HepG2 (cell line): ENCODE measurements around the gene NOA1. TPM values are rescaled to one million over a fixed set of nuclear protein-coding genes. Genes with fewer than 3 reads are reported as not detected.

Experiments
- CREB1 ChIP-seq, 2 experiments: fragments of 450-650 bp in 1 of 2; IDR thresholded peaks; 2 replicates each; pipeline ENCODE4 v1.6.1; 2016 to 2017; ENCODE audit warnings: control low read depth in 1 of 2, mild to moderate bottlenecking in 1 of 2, missing compliant biosample characterization in 1 of 2, missing genetic modification characterization in 1 of 2
- ESRRA ChIP-seq: sonication (generic); formaldehyde crosslinking; IDR thresholded peaks from 2 replicates; pipeline ENCODE4 v1.5.1; 2020; ENCODE audit warnings: mild to moderate bottlenecking, low read depth, missing genetic modification reagents
- HDAC2 ChIP-seq: sonication (generic); formaldehyde crosslinking; IDR thresholded peaks from 2 replicates; pipeline ENCODE4 v1.4.0; 2020; ENCODE audit warnings: missing genetic modification reagents
- KLF16 ChIP-seq, 2 experiments: sonication (generic) in 1 of 2; formaldehyde crosslinking in 1 of 2; IDR thresholded peaks; 2 replicates each; pipeline versions ENCODE4 v1.6.1 to v1.8.0; 2016 to 2023; ENCODE audit warnings: missing genetic modification reagents in 2 of 2, missing compliant biosample characterization in 1 of 2
- MEIS1 ChIP-seq: sonication (generic); formaldehyde crosslinking; IDR thresholded peaks from 2 replicates; pipeline ENCODE4 v1.9.0; 2021; ENCODE audit warnings: mild to moderate bottlenecking, missing genetic modification reagents, moderate library complexity, borderline replicate concordance
- PHF21A ChIP-seq: sonication (generic); formaldehyde crosslinking; IDR thresholded peaks from 2 replicates; pipeline ENCODE4 v1.5.0; 2020; ENCODE audit warnings: mild to moderate bottlenecking, missing genetic modification reagents
- SIX1 ChIP-seq: sonication (generic); formaldehyde crosslinking; IDR thresholded peaks from 2 replicates; pipeline ENCODE4 v1.4.0; 2020; ENCODE audit warnings: missing genetic modification reagents, borderline replicate concordance
- TOPORS ChIP-seq: sonication (generic); formaldehyde crosslinking; IDR thresholded peaks from 2 replicates; pipeline ENCODE4 v1.8.0; 2023; ENCODE audit warnings: mild to moderate bottlenecking, missing genetic modification reagents
- ZNF17 ChIP-seq: sonication (generic); formaldehyde crosslinking; IDR thresholded peaks from 2 replicates; pipeline ENCODE4 v1.5.0; 2020; ENCODE audit warnings: mild to moderate bottlenecking, missing genetic modification reagents
- ZNF383 ChIP-seq: sonication (generic); formaldehyde crosslinking; IDR thresholded peaks from 2 replicates; pipeline ENCODE4 v1.4.0; 2020; ENCODE audit warnings: missing genetic modification reagents, mild to moderate bottlenecking, borderline replicate concordance
- ZNF432 ChIP-seq: sonication (generic); formaldehyde crosslinking; IDR thresholded peaks from 2 replicates; pipeline ENCODE4 v1.5.0; 2020; ENCODE audit warnings: missing genetic modification reagents, mild to moderate bottlenecking, borderline replicate concordance
- ZNF615 ChIP-seq: sonication (generic); formaldehyde crosslinking; IDR thresholded peaks from 2 replicates; pipeline ENCODE4 v1.5.0; 2020; ENCODE audit warnings: mild to moderate bottlenecking, missing genetic modification reagents, borderline replicate concordance
- polyA plus RNA-seq, 8 experiments: library from polyadenylated mRNA; depleted of rRNA in 3 of 8; stranded (reverse) in 7 of 8; unstranded in 1 of 8; fragments of >200 nt; fragmentation: Illumina TruSeq in 4 of 8; extraction: Trizol in 4 of 8; gene quantifications; 2 replicates each; pipeline versions ENCODE4 v1.2.1 to v1.2.3, GENCODE V29; 2011 to 2016; ENCODE audit warnings: low read depth in 4 of 8, missing spikeins in 1 of 8, mixed read lengths in 1 of 8; ENCODE audit not compliant: insufficient read depth in 1 of 8
- total RNA-seq, 5 experiments: library from RNA; depleted of rRNA; stranded (reverse); fragments of >200 nt; fragmentation: Illumina TruSeq; extraction: Trizol; gene quantifications; 2 replicates each; pipeline ENCODE4 v1.2.3, GENCODE V29; 2016; ENCODE audit warnings: low read depth in 1 of 5
- TF ChIP-seq, protein P1 (sequence below): sonication (generic); formaldehyde crosslinking; IDR thresholded peaks from 2 replicates; pipeline ENCODE4 v1.4.0; 2020; ENCODE audit warnings: missing genetic modification reagents, borderline replicate concordance
- TF ChIP-seq, protein P2 (sequence below): sonication (generic); formaldehyde crosslinking; IDR thresholded peaks from 2 replicates; pipeline ENCODE4 v1.9.0; 2021; ENCODE audit warnings: missing genetic modification reagents, mild to moderate bottlenecking, borderline replicate concordance
- TF ChIP-seq, protein P3 (sequence below): IDR thresholded peaks from 2 replicates; pipeline ENCODE4 v1.6.1; 2016
- TF ChIP-seq, protein P4 (sequence below): IDR thresholded peaks from 2 replicates; pipeline ENCODE4 v1.6.1; 2012; ENCODE audit warnings: inconsistent platforms
- TF ChIP-seq, protein P5 (sequence below): sonication (generic); formaldehyde crosslinking; IDR thresholded peaks from 2 replicates; pipeline ENCODE4 v1.5.0; 2020; ENCODE audit warnings: missing genetic modification reagents
- TF ChIP-seq, protein P6 (sequence below): sonication (generic); formaldehyde crosslinking; IDR thresholded peaks from 2 replicates; pipeline ENCODE4 v1.5.0; 2020; ENCODE audit warnings: missing genetic modification reagents

The NOA1 gene
- total and polyA plus RNA-seq, 2 of the 13 experiments (the other 11 are each of a cell fraction or from before 2014, with no cell fraction given) = 17.3 to 19.0 TPM

DNA sequence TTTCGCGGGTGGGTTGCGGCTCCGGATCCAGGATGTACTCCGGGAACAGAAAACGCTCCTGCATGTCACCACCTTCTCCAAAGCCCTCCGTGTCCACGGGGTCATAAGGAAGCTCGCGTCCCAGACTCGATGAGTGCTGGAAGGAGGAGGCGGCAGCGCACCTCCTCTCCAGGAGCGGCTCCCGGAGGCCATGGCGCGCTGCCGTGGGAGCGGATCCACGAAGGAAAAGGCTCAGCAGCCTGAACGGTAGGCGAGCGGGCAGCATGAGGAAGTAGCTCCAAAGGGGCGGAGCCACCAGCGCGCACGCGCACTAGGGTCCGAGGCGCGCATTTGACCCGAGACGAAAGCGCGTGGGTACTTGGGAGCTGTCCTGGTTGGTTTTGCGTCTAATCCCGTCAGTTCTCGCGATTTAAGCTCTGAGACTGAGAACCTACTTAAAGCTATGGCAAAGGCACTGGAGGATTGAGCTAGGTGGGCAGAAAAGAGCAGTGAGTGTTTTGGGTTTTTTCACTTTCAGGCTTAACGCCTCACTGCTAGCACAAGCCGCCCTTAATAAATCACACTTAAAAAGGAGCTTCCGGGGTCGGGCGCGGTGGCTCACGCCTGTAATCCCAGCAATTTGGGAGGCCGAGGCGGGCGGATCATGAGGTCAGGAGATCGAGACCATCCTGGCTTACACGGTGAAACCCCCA is at the start of gene NOA1 (continued):
- TF ChIP-seq ZNF432 = no peak
- TF ChIP-seq KLF16 (CRISPR knock-in tag; IDR thresholded peaks at IDR 0.05) = peak in 1 of 2 experiments; percentile 56; a peak in 2 of 4 replicates
- TF ChIP-seq, protein P1, sequence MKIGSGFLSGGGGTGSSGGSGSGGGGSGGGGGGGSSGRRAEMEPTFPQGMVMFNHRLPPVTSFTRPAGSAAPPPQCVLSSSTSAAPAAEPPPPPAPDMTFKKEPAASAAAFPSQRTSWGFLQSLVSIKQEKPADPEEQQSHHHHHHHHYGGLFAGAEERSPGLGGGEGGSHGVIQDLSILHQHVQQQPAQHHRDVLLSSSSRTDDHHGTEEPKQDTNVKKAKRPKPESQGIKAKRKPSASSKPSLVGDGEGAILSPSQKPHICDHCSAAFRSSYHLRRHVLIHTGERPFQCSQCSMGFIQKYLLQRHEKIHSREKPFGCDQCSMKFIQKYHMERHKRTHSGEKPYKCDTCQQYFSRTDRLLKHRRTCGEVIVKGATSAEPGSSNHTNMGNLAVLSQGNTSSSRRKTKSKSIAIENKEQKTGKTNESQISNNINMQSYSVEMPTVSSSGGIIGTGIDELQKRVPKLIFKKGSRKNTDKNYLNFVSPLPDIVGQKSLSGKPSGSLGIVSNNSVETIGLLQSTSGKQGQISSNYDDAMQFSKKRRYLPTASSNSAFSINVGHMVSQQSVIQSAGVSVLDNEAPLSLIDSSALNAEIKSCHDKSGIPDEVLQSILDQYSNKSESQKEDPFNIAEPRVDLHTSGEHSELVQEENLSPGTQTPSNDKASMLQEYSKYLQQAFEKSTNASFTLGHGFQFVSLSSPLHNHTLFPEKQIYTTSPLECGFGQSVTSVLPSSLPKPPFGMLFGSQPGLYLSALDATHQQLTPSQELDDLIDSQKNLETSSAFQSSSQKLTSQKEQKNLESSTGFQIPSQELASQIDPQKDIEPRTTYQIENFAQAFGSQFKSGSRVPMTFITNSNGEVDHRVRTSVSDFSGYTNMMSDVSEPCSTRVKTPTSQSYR = no peak
- no peak for TF ChIP-seq ZNF383 (CRISPR knock-in tag)
- TF ChIP-seq PHF21A (CRISPR knock-in tag) = peak; percentile 79; the same call in 1 of the 2 replicates
- TF ChIP-seq, protein P2, sequence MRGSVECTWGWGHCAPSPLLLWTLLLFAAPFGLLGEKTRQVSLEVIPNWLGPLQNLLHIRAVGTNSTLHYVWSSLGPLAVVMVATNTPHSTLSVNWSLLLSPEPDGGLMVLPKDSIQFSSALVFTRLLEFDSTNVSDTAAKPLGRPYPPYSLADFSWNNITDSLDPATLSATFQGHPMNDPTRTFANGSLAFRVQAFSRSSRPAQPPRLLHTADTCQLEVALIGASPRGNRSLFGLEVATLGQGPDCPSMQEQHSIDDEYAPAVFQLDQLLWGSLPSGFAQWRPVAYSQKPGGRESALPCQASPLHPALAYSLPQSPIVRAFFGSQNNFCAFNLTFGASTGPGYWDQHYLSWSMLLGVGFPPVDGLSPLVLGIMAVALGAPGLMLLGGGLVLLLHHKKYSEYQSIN = no peak
- TF ChIP-seq TOPORS (CRISPR knock-in tag) = peak; percentile 13; the same call in 1 of the 2 replicates
- no peak for TF ChIP-seq HDAC2 (CRISPR knock-in tag)
- TF ChIP-seq, protein P3, sequence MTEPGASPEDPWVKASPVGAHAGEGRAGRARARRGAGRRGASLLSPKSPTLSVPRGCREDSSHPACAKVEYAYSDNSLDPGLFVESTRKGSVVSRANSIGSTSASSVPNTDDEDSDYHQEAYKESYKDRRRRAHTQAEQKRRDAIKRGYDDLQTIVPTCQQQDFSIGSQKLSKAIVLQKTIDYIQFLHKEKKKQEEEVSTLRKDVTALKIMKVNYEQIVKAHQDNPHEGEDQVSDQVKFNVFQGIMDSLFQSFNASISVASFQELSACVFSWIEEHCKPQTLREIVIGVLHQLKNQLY (CRISPR knock-in tag) = no peak
- no peak for TF ChIP-seq ZNF615
- TF ChIP-seq, protein P4, sequence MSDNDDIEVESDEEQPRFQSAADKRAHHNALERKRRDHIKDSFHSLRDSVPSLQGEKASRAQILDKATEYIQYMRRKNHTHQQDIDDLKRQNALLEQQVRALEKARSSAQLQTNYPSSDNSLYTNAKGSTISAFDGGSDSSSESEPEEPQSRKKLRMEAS = peak; percentile 72
- no peak for TF ChIP-seq ZNF17
- no peak for TF ChIP-seq MEIS1
- TF ChIP-seq CREB1 (IDR thresholded peaks at IDR 0.05) = no peak
- peak; percentile 62 for TF ChIP-seq CREB1 (CRISPR knock-in tag; IDR thresholded peaks at IDR 0.05)
- TF ChIP-seq, protein P5, sequence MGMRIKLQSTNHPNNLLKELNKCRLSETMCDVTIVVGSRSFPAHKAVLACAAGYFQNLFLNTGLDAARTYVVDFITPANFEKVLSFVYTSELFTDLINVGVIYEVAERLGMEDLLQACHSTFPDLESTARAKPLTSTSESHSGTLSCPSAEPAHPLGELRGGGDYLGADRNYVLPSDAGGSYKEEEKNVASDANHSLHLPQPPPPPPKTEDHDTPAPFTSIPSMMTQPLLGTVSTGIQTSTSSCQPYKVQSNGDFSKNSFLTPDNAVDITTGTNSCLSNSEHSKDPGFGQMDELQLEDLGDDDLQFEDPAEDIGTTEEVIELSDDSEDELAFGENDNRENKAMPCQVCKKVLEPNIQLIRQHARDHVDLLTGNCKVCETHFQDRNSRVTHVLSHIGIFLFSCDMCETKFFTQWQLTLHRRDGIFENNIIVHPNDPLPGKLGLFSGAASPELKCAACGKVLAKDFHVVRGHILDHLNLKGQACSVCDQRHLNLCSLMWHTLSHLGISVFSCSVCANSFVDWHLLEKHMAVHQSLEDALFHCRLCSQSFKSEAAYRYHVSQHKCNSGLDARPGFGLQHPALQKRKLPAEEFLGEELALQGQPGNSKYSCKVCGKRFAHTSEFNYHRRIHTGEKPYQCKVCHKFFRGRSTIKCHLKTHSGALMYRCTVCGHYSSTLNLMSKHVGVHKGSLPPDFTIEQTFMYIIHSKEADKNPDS (CRISPR knock-in tag) = no peak; the same call in 1 of the 2 replicates
- no peak for TF ChIP-seq ESRRA (CRISPR knock-in tag)
- TF ChIP-seq, protein P6, sequence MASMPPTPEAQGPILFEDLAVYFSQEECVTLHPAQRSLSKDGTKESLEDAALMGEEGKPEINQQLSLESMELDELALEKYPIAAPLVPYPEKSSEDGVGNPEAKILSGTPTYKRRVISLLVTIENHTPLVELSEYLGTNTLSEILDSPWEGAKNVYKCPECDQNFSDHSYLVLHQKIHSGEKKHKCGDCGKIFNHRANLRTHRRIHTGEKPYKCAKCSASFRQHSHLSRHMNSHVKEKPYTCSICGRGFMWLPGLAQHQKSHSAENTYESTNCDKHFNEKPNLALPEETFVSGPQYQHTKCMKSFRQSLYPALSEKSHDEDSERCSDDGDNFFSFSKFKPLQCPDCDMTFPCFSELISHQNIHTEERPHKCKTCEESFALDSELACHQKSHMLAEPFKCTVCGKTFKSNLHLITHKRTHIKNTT (CRISPR knock-in tag) = no peak
- no peak for TF ChIP-seq SIX1 (CRISPR knock-in tag)
